Hematopoietic multipotent progenitor cell treated with erythropoietin and hydrocortisone succinate and interleukin-3 and kit ligand, for 15 days (in vitro differentiated cells): ENCODE measurements around the gene ITGA11.

Experiments used
- DNase-seq: peaks from one replicate; pipeline ENCODE4 v3.0.0-alpha.2; 2015; ENCODE audit warnings: low spot score

ITGA11 gene

DNA sequence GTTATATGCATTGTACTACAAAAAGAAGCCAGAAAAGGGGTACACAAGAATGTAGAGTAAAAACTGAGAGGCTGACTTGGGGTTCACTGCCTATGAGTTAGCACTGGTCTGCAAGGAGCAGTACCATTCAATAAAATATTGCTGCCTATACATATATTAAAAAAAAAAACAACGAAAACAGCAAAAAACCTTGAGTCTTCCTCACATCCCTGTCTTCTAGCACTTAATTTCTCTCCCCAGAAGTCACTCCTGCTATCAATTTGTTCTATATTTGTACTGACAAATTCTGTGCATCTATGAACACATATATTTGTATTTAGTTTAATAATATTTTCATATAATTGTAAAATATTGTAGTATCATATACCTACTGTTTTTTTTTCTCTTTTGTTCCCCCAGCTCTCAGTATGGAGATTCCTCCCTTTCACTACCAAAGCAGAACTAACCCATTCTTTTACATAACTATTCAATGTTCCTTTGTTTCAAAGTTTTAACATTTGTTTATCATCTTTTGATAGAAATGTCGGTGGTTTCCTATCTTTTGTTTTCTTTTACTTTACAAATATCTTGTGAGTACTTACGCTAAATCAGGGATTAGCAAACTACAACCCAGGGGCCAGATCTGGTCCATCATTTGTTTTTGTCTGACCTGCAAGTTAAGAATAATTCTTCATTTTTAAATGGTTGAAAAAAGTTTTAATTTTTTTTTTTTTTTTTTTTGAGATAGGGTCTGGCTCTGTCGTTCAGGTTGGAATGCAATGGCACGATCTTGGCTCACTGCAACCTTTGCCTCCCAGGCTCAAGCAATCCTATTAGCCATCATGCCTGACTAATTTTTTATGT, 169.2 kb downstream of the ITGA11 start:
- no peak for DNase-seq

DNA sequence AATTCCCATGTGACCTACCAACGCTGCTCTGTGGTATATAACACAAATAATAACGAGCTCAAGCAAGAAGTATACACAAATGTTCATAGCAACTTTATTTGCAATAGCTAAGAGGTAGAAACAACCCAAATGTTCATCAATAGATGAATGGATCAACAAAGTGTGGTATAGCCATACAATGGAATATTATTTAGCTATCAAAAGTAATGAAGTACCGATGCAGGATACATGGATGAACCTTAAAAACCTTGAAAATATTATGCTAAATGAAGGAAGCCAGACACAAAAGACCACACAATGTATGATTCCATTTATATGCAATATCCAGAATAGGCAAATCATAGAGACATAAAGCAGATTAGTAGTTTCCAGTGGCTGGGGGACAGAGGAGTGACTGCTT, 170.0 kb downstream of the ITGA11 start:
- no peak for DNase-seq

DNA sequence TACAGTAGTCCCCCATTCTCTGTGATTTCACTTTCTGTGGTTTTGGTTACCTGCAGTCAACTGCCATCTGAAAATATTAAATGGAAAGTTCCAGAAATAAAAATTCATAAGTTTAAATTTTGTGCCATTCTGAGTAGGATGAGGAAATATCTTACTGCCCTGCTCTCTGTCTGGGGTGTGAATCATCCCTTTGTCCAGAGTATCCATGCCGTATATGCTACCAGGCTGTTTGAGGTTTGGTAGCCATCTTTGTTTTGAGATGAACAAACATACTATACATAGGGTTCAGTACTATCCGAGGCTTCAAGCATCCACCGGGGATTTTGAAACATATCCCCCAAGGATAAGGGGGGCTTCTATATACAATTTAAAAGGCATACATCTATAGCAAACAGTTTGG, 170.7 kb downstream of the ITGA11 start:
- DNase-seq = no peak

DNA sequence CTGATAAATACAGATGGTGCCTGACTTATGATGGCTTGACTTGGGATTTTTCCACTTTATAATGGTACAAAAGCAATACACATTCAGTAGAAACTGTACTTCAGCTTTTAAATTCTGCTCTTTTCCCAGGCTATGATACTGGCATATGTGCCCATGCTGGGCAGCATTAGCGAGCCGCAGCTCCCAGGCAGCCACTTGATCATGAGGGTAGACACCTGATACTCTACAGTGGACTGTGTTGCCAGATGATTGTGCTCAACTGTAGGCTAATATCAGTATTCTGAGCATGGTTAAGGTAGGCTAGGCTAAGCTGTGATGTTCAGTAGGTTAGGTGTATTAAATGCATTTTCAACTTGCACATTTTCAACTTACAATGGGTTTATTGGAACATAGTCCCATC, 172.1 kb downstream of the ITGA11 start:
- DNase-seq = no peak

GRCh38 chr15:68258692-68259091, 173.3 kb downstream of the ITGA11 start:
- no peak for DNase-seq

DNA sequence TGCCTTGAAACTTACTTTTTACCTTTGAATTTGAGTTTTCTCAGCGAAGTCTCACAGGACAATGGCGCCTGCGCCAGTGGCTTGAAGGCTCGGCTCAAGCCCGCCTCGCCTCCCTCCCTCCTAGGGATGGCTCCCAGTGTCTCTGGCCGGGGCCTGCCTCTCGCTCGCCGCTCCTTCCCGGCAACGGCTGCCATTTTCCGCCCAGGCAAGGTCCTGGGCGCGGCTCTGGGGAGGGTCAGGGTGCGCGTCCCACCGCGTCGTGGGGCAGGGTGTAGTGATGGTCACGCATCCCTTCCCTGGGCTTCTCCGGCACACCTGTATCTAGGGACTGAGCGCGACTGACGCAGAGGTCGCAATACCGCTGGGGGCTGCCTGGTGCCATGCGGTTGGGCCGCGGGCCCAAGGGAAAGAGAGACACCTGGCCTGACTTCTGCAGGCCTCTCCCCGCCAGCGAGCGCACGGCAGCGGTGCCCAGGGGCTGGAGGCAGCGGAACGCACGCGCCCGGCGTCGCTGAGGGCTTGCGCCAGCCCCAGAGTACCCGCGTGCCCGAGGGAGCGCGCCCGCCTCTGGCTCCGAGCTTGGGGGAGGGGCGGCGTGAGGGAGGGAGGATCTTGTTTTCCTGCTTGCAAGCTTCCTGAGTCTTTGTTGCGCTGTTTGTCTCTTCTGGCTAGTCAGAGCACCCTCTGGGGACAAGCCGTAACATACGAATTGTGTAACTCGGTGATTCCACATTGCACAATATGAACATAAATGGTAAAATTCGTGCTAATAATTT, 175.1 kb downstream of the ITGA11 start:
- peak; percentile 24 for DNase-seq

- DNase-seq = peak; percentile 70
Observed at GRCh38 chr15:68252925-68253534, 178.9 kb downstream of the ITGA11 start.

GRCh38 chr15:68249058-68249713, 182.8 kb downstream of the ITGA11 start:
- no peak for DNase-seq
